HTR-8/SVneo (cell line): ENCODE results near the gene ZFYVE9.

ENCODE experiments used
- DNase-seq: peaks from one replicate; pipeline ENCODE4 v3.0.0; 2011; ENCODE audit warnings: low spot score, mixed read lengths; ENCODE audit not compliant: insufficient read length
- FAIRE-seq: peaks from 2 replicates; lab custom pipeline; 2011; peaks lifted over from hg19 to GRCh38; lab: Jason Lieb, UNC

The ZFYVE9 gene

GRCh38 chr1:52321061-52321460 is 179.2 kb downstream of the ZFYVE9 start:
- DNase-seq (no peak), FAIRE-seq (no peak)

- DNase-seq, result no peak
- FAIRE-seq, result no peak
Measured at GRCh38 chr1:52323731-52324130, 181.8 kb downstream of the ZFYVE9 start.

- DNase-seq (no peak), FAIRE-seq (no peak)
Measured at GRCh38 chr1:52325786-52326185, 183.9 kb downstream of the ZFYVE9 start.

- FAIRE-seq (no peak), DNase-seq (no peak)
Measured at GRCh38 chr1:52328615-52329014, 186.7 kb downstream of the ZFYVE9 start.

GRCh38 chr1:52332411-52332810 is 190.5 kb downstream of the ZFYVE9 start:
- DNase-seq (no peak), FAIRE-seq (no peak)

- no peak for FAIRE-seq
- no peak for DNase-seq
Measured at GRCh38 chr1:52334906-52335528, 193.1 kb downstream of the ZFYVE9 start.

- FAIRE-seq (no peak), DNase-seq (no peak)
Measured at GRCh38 chr1:52337439-52337838, 195.6 kb downstream of the ZFYVE9 start.

DNA sequence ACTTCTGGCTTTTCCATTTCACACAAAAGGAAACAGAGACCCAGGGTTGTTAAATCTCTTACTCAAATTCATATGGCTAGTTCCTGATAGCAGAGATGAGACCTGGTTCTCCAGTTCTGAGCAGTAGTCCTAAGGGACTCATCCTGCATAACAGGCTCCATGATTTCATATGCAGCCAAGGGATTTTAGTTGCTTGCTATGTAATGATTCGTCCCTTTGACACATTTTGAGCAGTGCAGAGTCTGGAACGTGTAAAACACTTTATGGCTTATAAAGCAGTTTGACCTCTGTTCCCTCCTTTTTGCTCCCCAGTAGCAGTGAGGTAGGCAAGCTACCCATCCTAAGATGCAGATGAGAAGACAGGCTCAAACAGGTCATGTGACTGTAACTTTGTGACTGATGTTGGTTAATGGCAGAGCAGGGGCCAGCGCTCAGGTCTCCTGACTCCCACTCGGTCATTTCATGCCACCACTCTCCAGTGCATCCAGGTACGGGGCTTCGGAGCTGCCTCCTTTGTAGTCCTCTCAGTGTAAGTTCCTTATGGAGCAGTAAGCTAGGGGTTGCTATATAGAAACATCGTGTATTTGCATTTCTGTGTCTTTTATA is 199.9 kb downstream of the ZFYVE9 start:
- no peak for FAIRE-seq
- DNase-seq, result no peak

DNA sequence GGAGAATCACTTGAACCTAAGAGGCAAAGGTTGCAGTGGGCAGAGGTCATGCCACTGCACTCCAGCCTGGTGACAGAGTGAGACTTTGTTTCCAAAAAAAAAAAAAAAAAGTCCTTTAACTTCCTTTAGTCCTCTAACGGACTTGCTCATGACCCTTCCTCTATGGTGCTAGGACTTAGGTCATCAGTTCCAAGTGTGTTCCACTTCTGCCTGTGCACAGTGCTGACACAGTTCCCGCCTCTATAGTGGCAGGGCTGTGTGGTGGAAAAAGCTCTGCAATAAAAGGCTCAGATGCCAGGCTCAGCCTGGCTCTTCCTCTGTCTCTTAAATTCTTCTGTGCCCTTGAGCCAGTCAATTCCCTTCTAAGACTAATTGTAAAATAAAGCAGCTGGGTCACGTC is 202.1 kb downstream of the ZFYVE9 start:
- FAIRE-seq (no peak), DNase-seq (no peak)

GRCh38 chr1:52345252-52345651 is 203.4 kb downstream of the ZFYVE9 start:
- DNase-seq (no peak), FAIRE-seq (no peak)

- FAIRE-seq (no peak), DNase-seq (no peak)
Measured at GRCh38 chr1:52346653-52347052, 204.8 kb downstream of the ZFYVE9 start.

DNA sequence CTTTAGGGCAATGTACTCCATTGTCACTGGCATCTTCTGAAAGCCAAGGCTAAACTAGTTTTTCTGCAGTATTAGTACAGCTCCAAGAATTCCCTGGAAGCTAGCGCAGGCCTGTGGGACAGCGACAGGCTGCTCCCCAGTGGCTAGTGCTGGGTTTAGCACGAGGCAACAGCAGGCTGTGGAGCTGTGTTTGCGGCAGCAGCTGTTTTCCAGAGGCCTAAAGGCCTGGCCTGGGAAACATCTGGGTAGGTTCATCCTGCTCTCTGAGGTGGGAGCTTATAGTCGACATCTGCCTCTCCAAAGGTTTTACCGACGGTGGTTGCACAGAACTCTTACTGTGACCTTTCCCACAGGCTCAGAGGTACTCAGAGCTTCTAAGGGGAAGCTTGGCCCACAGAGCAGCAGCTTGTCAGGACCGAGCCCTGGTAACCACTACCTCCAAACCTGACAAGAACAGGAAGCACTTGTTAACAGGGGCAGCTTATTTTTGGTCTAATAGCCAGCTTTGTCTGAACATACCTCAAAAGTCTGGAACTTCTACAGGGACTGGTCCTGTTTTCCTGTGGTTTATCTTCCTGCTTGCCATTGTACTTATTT is 206.9 kb downstream of the ZFYVE9 start:
- no peak for FAIRE-seq
- DNase-seq, result no peak

- no peak for DNase-seq
- no peak for FAIRE-seq
Measured at GRCh38 chr1:52352690-52353089, 210.8 kb downstream of the ZFYVE9 start.

DNA sequence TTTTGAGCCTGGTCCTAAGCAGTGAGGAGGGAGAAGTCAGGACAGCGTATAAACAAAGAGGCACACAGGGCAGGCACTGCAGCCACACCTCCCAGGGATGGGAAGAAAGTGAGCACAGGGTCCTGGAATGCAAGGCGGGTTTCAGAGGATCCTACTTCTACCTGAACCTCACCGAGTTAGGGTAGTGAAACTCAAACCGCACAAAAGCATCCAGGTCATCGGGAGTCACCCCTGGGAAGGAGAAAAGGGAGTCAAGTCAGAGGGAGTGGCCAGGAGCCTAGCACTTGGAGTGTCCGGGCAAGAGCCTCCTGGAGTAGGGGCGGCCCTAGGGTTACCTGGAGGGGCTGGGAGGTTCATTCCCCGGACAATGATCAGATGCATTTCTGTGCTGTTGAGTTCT is 213.5 kb downstream of the ZFYVE9 start:
- DNase-seq (no peak), FAIRE-seq (no peak)

DNA sequence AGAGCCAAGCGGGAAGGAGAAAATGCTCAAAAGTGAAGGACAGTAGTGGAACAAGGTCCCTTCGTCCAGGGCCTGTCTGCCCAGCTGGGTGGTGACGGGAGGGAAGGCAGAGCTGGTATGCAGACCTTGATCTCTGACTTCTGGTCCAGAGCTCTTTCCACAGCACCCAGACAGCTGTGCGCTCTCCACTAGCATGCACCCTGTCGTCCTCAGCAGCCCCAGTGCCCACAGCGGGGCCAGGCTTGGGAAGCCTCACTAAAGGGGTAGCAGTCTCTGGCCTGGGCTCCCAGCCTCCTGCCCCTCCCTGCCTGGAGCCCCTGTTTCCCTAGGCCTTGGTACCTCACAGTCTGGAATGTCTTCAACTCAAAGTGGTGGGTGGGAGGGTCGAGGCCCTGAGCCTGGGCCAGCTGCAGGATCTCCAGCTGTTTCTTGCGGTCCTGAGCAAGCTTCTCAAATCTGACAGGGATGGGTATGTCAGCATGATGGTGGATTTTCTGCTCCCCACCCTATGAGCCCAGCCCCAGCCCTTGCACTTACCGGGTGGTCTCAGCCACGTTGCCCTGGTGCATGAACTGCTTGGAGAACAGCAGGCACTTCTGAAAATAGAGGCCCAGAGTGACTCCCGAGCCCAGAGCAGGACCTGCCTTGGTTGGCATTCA is 214.1 kb downstream of the ZFYVE9 start:
- FAIRE-seq, result no peak
- no peak for DNase-seq

- FAIRE-seq (no peak), DNase-seq (no peak)
Measured at GRCh38 chr1:52356818-52357355, 215.0 kb downstream of the ZFYVE9 start.

GRCh38 chr1:52357397-52357796 is 215.5 kb downstream of the ZFYVE9 start:
- FAIRE-seq, result no peak

DNA sequence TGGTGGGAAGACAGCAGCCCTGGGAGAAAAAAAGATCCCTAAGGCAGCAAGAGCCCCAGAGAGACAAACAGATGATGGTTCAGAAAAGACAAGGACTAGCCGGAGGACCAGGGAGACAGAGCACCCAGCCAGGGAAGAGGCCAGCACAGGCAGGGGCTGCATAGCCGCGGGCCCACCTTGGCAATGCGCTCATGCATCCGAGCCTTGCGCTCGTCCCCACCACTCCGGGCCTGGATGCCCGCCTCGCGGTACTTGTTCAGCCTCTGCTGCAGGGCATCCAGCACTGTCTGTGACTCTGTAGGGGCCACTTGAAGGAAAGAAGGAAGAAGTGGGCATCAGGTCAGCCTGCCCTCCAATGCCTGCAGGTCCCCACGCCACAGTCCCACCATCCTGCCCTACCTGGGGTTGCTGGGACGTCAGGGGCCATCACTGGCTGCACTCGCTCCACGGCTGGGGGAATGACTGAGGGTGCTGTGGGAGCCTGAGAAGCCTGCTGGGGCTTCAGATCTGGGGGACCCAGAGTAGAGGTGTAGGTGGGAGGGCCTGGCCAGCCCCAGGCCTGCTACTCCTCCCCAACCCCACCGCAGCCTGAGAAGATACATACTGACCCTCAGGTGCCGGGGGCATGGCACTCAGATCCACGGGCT is 217.1 kb downstream of the ZFYVE9 start:
- DNase-seq, result no peak
- FAIRE-seq, result no peak

More at GRCh38 chr1:52357397-52357796, 215.5 kb downstream of the ZFYVE9 start:
- DNase-seq, result no peak

DNA sequence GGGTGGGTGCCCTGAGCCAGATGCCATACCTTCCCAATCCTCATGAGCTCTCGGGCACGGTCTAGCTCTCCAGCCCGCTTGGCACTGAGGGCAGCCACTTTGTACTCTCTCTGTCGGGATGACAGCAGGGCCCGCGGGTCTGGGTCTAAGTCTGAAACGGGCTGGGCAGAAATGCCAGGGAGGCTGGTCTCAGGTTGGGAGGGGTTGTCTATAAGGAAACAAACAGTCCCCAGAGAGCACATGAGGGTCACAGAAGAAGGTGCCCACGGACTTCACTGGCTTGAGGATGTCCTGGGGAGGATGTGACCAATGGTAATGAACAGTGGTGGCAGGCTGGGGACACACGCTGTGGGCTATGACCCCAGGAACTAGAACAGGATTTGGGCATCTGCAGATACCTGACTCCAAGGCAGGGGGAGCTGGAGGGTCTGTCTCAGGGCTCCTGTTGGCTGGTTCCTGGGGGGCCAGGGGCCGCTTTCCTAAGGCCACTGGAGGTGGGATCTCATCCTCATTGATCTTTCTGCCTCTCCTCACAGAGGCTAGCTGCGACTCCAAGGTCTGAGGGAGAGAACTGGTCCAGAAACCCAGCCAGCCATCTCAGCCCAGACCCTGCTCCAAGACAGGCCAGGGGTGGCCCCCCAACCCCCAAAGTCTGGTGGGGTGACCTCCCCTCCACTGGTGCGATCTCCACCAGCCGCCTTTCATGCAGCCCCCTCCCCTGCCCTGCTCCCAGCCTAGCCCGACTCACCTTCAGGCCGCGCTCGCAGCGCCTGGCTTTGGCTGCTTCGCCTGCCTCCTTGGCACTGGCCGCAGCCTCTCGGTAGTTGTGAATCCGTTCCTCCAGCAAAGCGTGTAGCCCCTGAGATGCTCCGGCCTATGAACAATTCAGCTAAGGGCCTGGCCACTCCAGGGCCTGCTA is 218.0 kb downstream of the ZFYVE9 start:
- DNase-seq (no peak), FAIRE-seq (no peak)

- DNase-seq (no peak), FAIRE-seq (no peak)
Measured at GRCh38 chr1:52360595-52360968, 218.7 kb downstream of the ZFYVE9 start.
